AG09319 (cell line): ENCODE measurements around the gene TAF4.

Source experiments
- DNase-seq: peaks from one replicate; pipeline ENCODE4 v3.0.0-alpha.2; 2010; ENCODE audit warnings: low read depth; ENCODE audit errors: extremely low read depth
- TF ChIP-seq, protein P1 (sequence below): IDR thresholded peaks from 2 replicates; pipeline ENCODE4 v1.5.1; 2011; ENCODE audit warnings: low read depth, mild to moderate bottlenecking, inconsistent platforms, low read length, moderate library complexity

The TAF4 gene

DNA sequence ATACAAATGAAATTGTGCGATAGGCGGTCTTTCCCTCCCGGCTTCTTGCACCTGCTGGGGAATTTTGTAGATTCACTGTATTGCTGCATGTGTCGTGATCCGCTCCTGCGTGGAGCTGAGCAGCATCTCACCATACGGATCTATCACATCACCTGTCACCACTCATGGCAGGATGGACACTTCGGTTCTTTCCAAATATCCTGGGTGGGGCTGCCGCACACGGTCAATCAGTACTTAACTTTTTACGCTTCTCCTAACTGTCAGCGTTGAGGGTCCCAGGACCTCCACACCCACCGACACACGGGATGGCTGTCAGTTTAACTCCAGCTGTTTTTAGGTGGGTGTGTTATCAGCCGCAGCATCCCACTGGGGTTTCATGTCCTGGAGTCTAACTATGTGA, 19.2 kb downstream of the TAF4 start:
- TF ChIP-seq, protein P1, sequence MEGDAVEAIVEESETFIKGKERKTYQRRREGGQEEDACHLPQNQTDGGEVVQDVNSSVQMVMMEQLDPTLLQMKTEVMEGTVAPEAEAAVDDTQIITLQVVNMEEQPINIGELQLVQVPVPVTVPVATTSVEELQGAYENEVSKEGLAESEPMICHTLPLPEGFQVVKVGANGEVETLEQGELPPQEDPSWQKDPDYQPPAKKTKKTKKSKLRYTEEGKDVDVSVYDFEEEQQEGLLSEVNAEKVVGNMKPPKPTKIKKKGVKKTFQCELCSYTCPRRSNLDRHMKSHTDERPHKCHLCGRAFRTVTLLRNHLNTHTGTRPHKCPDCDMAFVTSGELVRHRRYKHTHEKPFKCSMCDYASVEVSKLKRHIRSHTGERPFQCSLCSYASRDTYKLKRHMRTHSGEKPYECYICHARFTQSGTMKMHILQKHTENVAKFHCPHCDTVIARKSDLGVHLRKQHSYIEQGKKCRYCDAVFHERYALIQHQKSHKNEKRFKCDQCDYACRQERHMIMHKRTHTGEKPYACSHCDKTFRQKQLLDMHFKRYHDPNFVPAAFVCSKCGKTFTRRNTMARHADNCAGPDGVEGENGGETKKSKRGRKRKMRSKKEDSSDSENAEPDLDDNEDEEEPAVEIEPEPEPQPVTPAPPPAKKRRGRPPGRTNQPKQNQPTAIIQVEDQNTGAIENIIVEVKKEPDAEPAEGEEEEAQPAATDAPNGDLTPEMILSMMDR, result no peak
- DNase-seq, result no peak

DNA sequence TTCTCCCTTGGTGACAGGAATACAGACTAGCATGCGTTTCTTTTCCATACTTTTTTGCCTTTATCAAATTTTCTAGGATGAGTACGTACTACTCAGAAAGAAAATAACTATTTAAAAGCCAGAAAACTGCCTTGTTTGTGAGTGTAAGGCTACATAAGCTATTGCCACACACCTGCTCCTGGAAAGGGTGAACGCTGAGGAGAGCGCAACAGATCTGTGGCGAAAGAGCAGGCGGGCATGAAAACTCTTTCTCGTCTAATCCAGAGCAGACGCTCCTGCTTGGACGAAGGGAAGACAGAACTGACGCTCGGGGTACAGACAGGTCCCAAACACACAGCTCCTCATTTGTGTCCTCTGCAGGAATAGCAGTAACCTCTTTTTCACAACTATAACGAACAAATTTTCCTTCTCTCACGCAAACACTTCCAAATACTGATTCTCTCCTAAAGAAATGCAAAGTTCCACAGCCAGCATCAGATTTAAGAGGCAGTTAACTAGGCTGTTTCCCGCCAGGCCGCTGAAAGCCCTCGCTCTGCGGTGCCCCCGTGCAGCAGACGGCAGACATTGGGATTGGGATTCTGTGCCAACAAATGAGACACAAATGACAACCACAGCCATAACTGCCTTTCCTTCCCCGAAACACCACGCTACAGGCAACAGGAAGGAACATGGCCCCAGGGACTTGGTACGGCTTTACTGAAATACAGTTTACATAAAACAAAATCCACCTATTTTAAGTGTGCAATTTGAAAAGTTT, 20.0 kb downstream of the TAF4 start:
- no peak for DNase-seq
- TF ChIP-seq, protein P1, result no peak

DNA sequence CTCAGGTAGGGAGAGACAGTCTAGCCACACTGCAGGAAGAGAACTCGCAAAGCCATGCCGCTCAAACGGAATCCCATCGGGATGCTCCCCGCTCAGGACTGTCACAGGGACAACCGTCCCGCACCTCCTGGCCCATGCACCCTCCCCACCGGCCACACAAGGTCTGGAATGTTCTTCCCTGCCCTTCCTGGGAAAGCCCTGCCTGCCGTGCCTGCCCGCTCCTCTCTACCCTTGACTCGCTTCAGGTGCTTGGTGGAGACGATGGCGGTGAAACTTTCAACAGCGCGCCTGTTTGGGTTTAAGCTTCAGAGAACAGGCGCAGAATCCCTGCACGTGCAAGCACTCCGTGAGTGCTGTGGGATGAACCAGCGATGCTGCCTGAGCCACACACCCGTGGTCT, 20.6 kb downstream of the TAF4 start:
- TF ChIP-seq, protein P1, result no peak

DNA sequence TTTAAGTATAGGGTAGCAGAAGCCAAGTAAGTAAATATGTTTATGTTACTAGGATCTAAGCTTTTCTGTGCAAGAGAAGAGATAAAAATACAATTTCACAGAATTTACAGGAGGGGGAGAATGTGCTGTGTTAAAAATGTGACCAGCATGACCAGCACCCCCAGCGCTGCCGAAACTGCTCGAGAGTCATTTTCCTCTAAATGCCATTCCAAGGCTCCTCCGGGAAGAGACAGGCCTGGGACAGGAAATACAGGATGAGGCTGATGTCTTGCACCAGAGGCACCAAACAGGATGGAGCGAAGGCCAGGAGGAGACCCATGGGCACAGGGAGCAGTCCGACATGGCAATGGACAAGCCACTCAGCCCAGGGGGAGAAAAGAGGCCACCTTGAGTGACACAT, 21.1 kb downstream of the TAF4 start:
- TF ChIP-seq, protein P1, result no peak
- no peak for DNase-seq

More for the DNA sequence above, 20.6 kb downstream of the TAF4 start:
- no peak for DNase-seq

DNA sequence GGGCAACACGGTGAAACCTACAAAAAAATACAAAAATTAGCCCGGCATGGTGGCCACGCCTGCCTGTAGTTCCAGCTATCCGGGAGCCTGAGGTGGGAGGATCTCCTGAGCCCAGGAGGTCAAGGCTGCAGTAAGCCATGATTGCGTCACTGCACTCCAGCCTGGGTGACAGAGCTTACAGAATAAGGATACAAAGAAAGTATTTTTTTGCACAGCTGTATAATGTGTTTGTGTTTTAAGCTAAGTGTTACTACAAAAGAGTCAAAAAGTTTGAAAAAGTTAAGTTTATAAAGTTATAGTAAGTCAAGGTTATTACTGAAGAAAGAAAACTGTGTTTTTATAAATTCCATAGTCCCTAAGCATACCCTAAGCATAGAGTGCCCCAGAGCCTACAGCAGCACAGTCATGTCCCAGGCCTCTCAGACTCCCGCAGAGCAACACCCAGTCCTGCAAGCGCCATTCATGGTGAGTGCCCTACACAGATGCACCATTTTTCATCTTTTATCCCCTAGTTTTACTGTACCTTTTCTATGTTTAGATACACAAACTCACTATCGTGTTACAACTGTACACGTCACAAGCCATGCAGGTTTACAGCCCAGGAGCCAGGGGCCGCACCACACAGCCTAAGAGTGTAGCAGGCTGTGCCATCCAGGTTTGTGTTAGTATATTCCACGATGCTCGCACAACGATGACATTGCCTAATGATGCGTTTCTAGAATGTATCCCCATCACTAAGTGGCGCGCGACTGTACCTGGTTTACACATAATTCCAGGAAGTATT, 22.4 kb downstream of the TAF4 start:
- no peak for DNase-seq
- TF ChIP-seq, protein P1, result no peak

DNA sequence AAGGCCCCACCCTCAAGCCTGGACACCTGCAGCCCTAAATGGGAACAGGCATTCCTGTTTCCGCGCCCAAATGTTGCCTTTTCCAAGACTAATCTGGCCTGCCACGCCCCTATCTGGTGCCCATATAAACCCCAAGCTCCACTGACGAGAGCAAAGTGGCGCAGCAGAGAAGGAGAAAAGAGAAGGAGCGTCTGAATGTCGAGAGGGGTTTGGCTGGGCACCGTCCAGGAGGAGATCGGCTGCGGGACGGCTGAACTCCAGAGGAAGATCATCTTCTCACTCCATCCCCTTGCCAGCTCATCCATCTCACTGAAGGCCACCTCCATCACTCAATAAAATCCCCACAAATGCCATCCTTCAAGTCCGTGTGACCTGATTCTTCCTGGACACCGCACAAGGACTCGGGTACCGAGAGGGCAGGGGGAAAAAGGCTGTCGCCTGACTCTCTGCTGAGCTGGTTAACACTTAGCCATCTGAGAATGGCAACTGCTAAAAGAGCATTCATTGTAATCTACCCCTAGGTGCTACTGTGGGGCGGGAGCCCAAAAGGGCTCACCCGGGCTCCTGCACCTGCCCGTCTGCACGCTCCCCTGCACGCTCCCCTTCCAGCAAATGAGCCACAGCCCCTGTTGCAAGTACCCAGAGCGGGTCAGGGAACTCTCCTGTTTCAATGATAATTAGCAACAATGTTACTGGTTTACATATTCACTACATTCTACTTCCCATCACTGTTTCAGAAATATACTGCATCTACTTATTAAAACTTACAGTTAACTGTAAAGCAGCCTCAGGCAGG, 23.5 kb downstream of the TAF4 start:
- TF ChIP-seq, protein P1, result no peak
- no peak for DNase-seq
